NCI-H774 (cell line): ENCODE results near the gene NECAP2.
A peak's percentile ranks its signal among the peaks of the same experiment; 100 is the strongest.
"Not testable (repeated sequence)": the region's sequence is repeated elsewhere in the genome, so short reads cannot be mapped to it uniquely, and the experiment has no call there.

Experiments
- DNase-seq: peaks from one replicate; lab custom pipeline; 2025; lab: John Stamatoyannopoulos, UW

NECAP2 gene

DNA sequence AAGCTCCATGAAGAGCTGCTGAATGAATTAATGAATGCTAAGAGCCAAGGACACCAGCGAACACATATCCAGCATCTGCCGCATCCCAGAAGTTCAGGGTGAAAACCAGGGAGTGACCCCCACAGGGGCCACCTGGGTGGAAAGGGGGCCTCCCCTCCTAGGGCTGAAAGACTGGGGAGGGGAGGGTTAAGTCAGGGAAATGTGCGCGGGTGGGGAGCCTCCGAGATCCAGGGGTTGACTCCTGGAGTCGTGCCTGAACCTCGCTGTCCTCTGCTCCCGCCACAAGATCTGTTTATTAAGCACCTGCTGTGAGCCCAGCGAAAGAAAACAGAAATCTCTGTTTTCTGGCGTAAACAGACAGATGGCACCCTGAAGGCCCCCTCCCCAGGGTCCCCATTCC is 57.5 kb downstream of the NECAP2 start:
- not testable (repeated sequence) for DNase-seq

- peak; percentile 73 for DNase-seq
Measured at GRCh38 chr1:16498573-16499413, 58.3 kb downstream of the NECAP2 start.

DNA sequence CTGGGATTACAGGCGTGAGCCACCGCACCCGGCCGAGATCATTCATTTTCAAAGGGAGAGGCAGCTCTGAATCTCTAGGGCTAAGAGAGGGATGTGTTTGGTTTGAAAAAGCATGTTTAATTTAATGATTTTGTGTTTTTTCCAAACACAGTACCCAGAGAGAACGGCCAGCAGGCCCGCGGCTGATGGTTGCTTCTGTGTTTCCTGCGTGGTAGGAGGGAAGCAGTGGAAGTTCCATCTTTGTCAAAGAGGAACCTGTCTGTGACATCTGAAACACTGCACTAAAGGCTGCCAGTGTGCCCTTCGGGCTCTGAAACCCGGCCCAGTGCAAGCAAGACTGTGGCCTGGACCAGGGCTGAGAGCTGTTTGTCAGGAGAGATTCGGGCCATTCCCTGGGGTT is 59.9 kb downstream of the NECAP2 start:
- DNase-seq, result not testable (repeated sequence)

DNA sequence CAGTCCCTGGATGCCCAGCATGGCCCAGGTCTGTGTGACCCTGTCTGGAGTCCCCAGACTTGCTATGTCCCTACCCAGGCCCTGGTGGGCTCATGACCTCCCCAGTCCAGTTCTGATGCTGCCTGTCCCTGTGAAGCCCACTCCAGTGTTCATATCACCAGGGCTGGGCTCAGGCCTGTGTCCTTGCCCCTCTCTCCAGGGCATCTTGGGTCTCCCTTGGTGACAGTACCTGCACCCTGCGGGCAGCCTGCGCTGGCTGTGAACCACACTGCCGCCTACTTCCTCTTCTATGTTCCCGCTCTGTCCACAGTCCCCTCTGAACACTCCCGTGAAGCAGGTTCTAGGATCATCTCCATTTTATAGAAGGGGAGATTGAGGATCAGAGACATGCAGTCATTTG is 60.5 kb downstream of the NECAP2 start:
- not testable (repeated sequence) for DNase-seq

GRCh38 chr1:16501446-16501845 is 60.9 kb downstream of the NECAP2 start:
- not testable (repeated sequence) for DNase-seq

DNA sequence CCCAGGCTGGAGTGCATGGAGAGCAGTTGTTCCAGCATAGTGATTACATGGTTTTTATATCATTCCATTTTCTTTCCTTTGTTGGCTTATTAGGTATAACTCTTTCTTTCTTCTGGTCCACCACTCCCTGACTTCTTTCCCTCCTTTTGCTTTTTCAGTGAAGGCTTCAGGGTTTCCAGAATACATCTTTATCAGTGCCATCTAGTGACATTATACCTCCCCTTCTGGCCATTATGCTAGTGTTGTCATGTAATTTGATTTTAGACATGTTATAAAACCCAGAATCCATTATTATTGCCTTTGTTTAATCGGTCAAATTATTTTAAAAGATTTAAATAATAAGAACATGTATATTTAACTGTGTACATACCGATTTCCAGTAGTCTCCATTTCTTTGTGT is 63.0 kb downstream of the NECAP2 start:
- no peak for DNase-seq

DNA sequence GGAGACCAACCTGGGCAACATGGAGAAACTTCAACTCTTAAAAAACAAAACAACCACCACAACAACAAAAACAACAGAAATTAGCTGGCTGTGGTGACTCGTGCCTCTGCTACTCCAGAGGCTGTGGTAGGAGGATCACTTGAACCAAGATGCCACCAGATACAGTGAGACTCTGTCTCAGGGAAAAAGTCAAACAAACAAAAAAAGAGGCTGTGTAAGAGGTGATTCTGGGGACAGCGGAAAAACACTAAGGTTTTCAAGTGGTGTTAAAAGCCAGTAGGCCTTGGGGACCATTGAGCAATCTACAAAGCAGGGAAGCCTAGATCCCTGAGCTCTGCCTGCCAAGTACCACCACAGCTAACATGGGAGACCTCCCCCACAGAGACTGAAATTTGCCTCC is 65.3 kb downstream of the NECAP2 start:
- not testable (repeated sequence) for DNase-seq

DNA sequence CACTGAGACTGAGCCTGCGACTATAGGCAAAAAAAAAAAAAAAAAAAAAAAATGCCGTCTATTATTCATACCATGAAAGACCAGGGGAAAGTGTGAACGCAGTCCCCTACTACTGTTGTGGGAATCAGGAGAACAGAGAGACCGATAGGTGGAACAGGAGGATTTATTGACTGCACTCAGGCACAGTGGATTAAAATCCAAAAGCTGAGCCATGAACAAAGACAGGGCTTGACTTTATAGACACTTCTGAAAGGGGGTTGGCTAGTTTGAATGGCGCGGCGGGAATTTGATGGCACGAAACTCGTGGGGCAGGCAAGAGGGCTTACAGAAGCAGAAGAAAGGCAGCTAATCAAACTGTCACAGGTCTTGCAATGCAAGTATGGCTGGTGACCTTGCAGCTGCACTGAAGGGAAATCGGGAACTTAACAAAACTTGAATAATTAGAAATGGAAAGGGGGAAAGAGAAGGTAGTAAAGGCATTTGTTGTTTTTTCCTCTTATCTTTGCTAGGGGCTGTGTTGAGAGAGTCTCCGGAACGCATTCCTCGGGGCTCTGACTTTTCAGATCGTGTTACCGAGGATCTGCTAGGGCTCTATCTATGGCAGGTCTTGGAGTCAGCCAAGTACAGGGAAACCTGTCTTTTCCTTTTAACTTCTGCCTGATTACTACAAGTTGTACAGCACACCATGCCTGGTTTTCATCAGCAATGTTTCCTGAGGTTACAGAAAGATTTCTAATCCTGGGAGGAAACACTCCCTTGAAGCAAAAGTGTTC is 66.0 kb downstream of the NECAP2 start:
- DNase-seq, result not testable (repeated sequence)

GRCh38 chr1:16508861-16509445 is 68.4 kb downstream of the NECAP2 start:
- not testable (repeated sequence) for DNase-seq
